GM20431 (cell line): ENCODE results near the gene ABI1.

Source experiments
- in situ Hi-C: fragments of 300-500 bp; cut with MseI, MboI; formaldehyde crosslinking; loops from one replicate; pipeline ENCODE4 v1.15.0; 2020; ENCODE audit warnings: low sequenced_read_pairs; ENCODE audit not compliant: unreplicated experiment

Gene ABI1

DNA sequence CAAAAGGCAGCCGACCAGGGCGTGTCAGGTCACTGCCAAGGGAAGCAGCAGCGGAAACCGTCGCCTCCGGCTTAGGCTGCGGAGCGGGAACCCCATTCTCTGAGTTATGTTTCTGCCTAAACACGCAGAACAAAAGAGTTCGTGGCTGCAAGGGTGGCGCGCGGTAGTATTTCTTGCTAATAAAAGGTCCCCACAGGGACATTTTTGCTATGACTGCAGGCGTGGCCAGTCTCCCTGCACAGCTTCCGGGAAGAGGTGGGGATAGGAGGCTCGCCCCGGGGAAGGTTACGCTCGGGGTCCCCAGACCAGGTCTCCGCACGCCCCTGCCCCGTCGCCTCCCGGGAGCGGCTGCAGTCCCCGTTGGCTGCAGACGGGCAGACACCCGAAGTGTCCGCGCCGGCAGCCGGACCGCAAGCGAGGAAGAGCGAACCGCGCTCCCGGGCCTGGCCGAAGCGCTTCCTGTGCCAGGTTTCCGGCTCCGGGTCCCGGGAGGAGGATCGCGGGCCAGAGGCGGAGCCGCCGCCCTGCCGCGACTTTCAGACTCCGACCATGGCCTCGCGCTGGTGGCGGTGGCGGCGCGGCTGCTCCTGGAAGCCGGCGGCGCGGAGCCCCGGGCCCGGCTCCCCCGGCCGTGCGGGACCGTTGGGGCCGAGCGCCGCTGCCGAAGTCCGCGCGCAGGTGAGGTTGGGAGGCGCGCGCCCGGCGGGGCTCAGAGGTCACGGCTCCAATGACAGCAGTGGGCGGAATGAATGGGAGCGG, 163.4 kb downstream of the ABI1 start, which contains the start of gene PDSS1:
PDSS1 (plus strand) TSS at position 539 of the 759 bp plus-strand sequence; CDS start at position 550, 11 bp downstream.
- in situ Hi-C loops, result no loop called here

DNA sequence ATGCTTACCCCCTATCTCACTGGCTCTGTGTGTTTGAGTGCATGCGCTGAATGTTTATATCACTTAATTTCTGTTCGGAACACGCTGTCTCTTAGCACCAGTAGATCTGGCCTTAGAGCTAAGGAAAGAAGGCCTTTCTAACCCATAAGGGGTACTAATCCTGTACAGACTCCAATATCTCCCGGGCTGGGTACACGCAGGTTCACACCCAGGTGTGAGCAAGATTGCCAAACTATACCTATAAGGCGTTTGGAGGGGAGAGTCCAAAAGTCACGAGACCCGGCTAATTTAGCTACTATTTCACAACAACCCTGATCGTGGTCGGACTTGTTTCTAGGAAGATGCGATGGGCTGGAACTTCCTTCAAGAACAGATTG, 164.0 kb downstream of the ABI1 start:
- in situ Hi-C loops, result no loop called here
